Stomach (tissue), 4 donors: ENCODE measurements around the gene CELF4.

ENCODE experiments used
- CTCF ChIP-seq, 7 experiments: fragments of 450-650 bp in 4 of 7; fragments of 200-600 bp in 3 of 7; sonication (generic) in 3 of 7; IDR thresholded peaks; one replicate each; pipeline ENCODE4 v1.5.1; 2016 to 2019; ENCODE audit warnings: antibody characterized with exemption in 7 of 7, control low read depth in 2 of 7, mild to moderate bottlenecking in 1 of 7
- EP300 ChIP-seq: sonication (generic); formaldehyde crosslinking; IDR thresholded peaks from one replicate; pipeline ENCODE4 v1.6.1; 2017; ENCODE audit warnings: antibody characterized with exemption
- POLR2A ChIP-seq, 4 donors: fragments of 450-650 bp; IDR thresholded peaks; one replicate each; pipeline ENCODE4 v1.6.1; 2016; ENCODE audit warnings: antibody characterized with exemption in 4 of 4, control low read depth in 2 of 4, mild to moderate bottlenecking in 1 of 4, moderate library complexity in 1 of 4
- POLR2AphosphoS5 ChIP-seq, 3 donors: sonication (generic); formaldehyde crosslinking; IDR thresholded peaks; one replicate each; pipeline ENCODE4 v1.6.1; 2016; ENCODE audit warnings: antibody characterized with exemption in 3 of 3

GRCh38 chr18:37395631-37396030, 170.0 kb downstream of the CELF4 start:
- no peak for TF ChIP-seq CTCF (IDR thresholded peaks at IDR 0.05)
- TF ChIP-seq EP300 = no peak
- TF ChIP-seq POLR2AphosphoS5 (IDR thresholded peaks at IDR 0.05) = no peak
- TF ChIP-seq POLR2A (IDR thresholded peaks at IDR 0.05) = no peak
